ENCODE measurements around the gene POC1B. TPM values are rescaled to one million over a fixed set of nuclear protein-coding genes. Genes with fewer than 3 reads are reported as not detected.

POC1B gene
- total and polyA plus RNA-seq, 11 donors = 3.3 to 12.4 (median 8.5) TPM

DNA sequence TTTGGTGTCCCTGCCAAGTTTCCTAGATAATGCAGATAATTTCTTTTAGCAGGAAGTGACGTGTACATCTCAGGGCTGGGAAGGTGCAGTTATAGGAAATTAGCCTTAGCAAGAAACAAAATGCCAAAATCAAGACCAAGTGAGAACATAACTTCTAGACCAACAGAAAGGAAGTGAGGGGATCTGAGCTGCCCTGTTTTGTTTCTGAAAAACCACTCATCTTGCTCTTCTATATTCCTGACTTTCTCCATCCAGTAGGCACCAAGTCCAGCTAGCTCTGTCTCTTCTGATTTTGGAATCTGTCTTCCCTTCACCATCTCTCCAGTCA is 149.7 kb downstream of the POC1B start:
- ATAC-seq = no peak
- intact Hi-C loops (cut with DNase I) = no loop called here
- Histone ChIP-seq H3K4me1 (peaks cover 0 to 52% (median 34%) of the 10 kb centered on the region in 12 donors), H3K4me3 (no peak overlapping the region), H3K9me3 (no peaks in the 10 kb centered on the region), H3K27me3 (no peaks in the 10 kb centered on the region), H3K27ac (peak overlapping the region in 1 of 12 donors; percentile 38), H3K36me3 (no peaks in the 10 kb centered on the region)
- 48 to 64% (median 58%) methylated on average over 1 of the region's 1 CpG for WGBS, 4 donors
- DNase-seq = no peak
- TF ChIP-seq, protein P1, sequence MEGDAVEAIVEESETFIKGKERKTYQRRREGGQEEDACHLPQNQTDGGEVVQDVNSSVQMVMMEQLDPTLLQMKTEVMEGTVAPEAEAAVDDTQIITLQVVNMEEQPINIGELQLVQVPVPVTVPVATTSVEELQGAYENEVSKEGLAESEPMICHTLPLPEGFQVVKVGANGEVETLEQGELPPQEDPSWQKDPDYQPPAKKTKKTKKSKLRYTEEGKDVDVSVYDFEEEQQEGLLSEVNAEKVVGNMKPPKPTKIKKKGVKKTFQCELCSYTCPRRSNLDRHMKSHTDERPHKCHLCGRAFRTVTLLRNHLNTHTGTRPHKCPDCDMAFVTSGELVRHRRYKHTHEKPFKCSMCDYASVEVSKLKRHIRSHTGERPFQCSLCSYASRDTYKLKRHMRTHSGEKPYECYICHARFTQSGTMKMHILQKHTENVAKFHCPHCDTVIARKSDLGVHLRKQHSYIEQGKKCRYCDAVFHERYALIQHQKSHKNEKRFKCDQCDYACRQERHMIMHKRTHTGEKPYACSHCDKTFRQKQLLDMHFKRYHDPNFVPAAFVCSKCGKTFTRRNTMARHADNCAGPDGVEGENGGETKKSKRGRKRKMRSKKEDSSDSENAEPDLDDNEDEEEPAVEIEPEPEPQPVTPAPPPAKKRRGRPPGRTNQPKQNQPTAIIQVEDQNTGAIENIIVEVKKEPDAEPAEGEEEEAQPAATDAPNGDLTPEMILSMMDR (IDR thresholded peaks at IDR 0.05) = no peak
- TF ChIP-seq POLR2A (IDR thresholded peaks at IDR 0.05) = no peak

DNA sequence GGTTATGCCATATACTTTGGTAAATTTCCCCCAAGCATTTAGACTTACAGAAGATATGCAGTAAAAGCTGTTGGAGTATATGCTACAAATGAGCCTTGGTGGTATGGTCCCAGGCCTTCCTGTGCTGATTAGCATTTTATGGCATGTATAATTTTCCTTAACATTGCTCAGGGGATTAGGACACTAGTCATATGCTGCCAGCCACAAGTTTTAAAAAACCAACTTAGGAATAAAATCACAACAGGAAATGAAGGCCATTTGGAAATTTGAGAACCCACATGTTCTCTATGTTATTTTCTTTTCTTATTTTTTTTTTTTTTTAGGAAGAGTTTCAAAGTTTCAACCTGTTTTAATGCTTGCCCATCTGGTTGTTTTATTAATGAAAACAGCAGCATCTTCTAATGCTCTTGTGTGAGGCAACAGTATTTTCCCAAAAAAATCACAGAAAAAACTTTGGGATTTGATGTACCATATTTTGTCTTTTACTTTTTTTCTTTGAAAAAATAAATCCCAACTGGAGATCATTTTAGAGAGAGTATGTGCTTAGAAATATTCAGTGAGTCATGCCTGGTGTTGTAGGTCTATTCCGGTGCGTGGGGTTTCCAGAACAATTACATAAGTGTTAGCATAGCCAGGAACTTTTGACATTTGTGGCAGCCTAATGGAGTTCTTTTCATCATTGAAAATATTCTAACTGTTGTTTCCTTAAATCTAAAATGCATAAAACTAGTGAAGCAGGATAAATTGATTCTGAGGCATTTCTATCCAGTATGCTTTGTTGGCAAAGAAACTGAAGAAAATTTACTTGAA is 151.9 kb downstream of the POC1B start:
- Histone ChIP-seq H3K9me3 (no peaks in the 10 kb centered on the region), H3K27me3 (no peaks in the 10 kb centered on the region), H3K4me3 (no peak overlapping the region), H3K4me1 (peaks cover 0 to 50% (median 27%) of the 10 kb centered on the region in 12 donors), H3K27ac (peak overlapping the region; percentile 0 to 79 (median 62)), H3K36me3 (no peaks in the 10 kb centered on the region)
- WGBS, 4 donors = 12 to 27% (median 23%) methylated on average over 2 of the region's 2 CpGs
- TF ChIP-seq, protein P1 (IDR thresholded peaks at IDR 0.05) = no peak
- no peak for TF ChIP-seq POLR2A (IDR thresholded peaks at IDR 0.05)
- peak; percentile 80 to 93 (median 85) for ATAC-seq
- intact Hi-C loops (cut with DNase I) = no loop called here
- peak in 2 of 5 donors; percentile 40 to 48 for DNase-seq

- 63 to 70% (median 67%) methylated on average over 6 of the region's 6 CpGs for WGBS, 4 donors
- intact Hi-C loops (cut with DNase I) = no loop called here
- Histone ChIP-seq H3K4me3 (no peak overlapping the region), H3K9me3 (no peaks in the 10 kb centered on the region), H3K27ac (peak overlapping the region; percentile 0 to 79 (median 61)), H3K4me1 (peaks cover 0 to 49% (median 25%) of the 10 kb centered on the region in 12 donors), H3K27me3 (no peaks in the 10 kb centered on the region), H3K36me3 (no peaks in the 10 kb centered on the region)
- ATAC-seq (peak in 3 of 4 donors; percentile 46 to 71 (median 65)), DNase-seq (no peak)
- TF ChIP-seq POLR2A (IDR thresholded peaks at IDR 0.05) = no peak
- TF ChIP-seq, protein P1 (IDR thresholded peaks at IDR 0.05) = no peak
Measured at GRCh38 chr12:89372584-89373370, 153.1 kb downstream of the POC1B start.

- DNase-seq = no peak
- H3K4me1 ChIP-seq = peaks cover 0 to 45% (median 25%) of the 10 kb centered on the region in 12 donors
- WGBS, 4 donors = 83 to 87% (median 86%) methylated on average over 7 of the region's 7 CpGs
- intact Hi-C loops (cut with DNase I) = no loop called here
- no peaks in the 10 kb centered on the region for H3K27me3 ChIP-seq
- H3K27ac ChIP-seq = no peak overlapping the region
- H3K4me3 ChIP-seq = no peak overlapping the region
- ATAC-seq = no peak
- TF ChIP-seq, protein P1 (IDR thresholded peaks at IDR 0.05) = no peak
- TF ChIP-seq POLR2A (IDR thresholded peaks at IDR 0.05) = no peak
- no peaks in the 10 kb centered on the region for H3K36me3 ChIP-seq
- no peaks in the 10 kb centered on the region for H3K9me3 ChIP-seq
Measured at GRCh38 chr12:89370850-89371249, 155.0 kb downstream of the POC1B start.
